Natural killer cell (primary cell): ENCODE results near the gene CEP135. TPM values are rescaled to one million over a fixed set of nuclear protein-coding genes. Genes with fewer than 3 reads are reported as not detected.

Experiments
- ATAC-seq, 3 donors: fragments of 150-1000 bp in 2 of 3; fragments of 200-7000 bp in 1 of 3; cut with Tn5 transposase; 1 replicate in 1 of 3; 2 replicates in 2 of 3; pipeline ENCODE4 v1.10.0; 2021; ENCODE audit warnings: mild to moderate bottlenecking in 2 of 3, moderate library complexity in 2 of 3
- DNase-seq, 2 donors: peaks; one replicate each; pipeline versions ENCODE4 v3.0.0 to v3.0.0-alpha.2; 2013 to 2021; ENCODE audit warnings: mixed read lengths in 1 of 2
- H3K27ac ChIP-seq: one replicate; pipeline ENCODE4 v1.5.1; 2013; ENCODE audit warnings: mild to moderate bottlenecking, low read length
- H3K27me3 ChIP-seq: one replicate; pipeline ENCODE4 v1.6.1; 2013; ENCODE audit warnings: low read length; ENCODE audit not compliant: control insufficient read depth, insufficient read depth
- H3K36me3 ChIP-seq: one replicate; pipeline ENCODE4 v1.6.1; 2013; ENCODE audit warnings: low read length; ENCODE audit not compliant: control insufficient read depth, insufficient read depth
- H3K4me1 ChIP-seq: one replicate; pipeline ENCODE4 v1.6.1; 2013; ENCODE audit warnings: low read length; ENCODE audit not compliant: control insufficient read depth, insufficient read depth
- H3K4me3 ChIP-seq: one replicate; pipeline ENCODE4 v1.5.1; 2013; ENCODE audit warnings: low read length
- H3K9me3 ChIP-seq: one replicate; pipeline ENCODE4 v1.6.1; 2013; ENCODE audit warnings: low read length; ENCODE audit not compliant: control insufficient read depth, insufficient read depth
- H3K27ac Mint-ChIP-seq, 2 donors: one replicate each; pipeline ENCODE4 v1.8.0; 2022; ENCODE audit warnings: mild to moderate bottlenecking in 2 of 2, mixed read lengths in 2 of 2, moderate library complexity in 1 of 2
- H3K27me3 Mint-ChIP-seq, 2 donors: one replicate each; pipeline ENCODE4 v1.8.0; 2022; ENCODE audit warnings: low read depth in 2 of 2, mixed read lengths in 2 of 2
- H3K36me3 Mint-ChIP-seq: one replicate; pipeline ENCODE4 v1.8.0; 2022; ENCODE audit warnings: mixed read lengths
- H3K4me1 Mint-ChIP-seq, 2 donors: one replicate each; pipeline ENCODE4 v1.8.0; 2022; ENCODE audit warnings: mixed read lengths in 2 of 2
- H3K4me3 Mint-ChIP-seq: one replicate; pipeline ENCODE4 v1.8.0; 2022; ENCODE audit warnings: mild to moderate bottlenecking, moderate library complexity, mixed read lengths
- H3K9me3 Mint-ChIP-seq, 2 donors: one replicate each; pipeline ENCODE4 v1.8.0; 2022; ENCODE audit warnings: mixed read lengths in 2 of 2
- WGBS: methylation state at CpG from one replicate; pipeline ENCODE4 v1.1.7; 2013; ENCODE audit warnings: missing lambda C conversion rate; ENCODE audit not compliant: insufficient coverage; 5-methylcytosine and 5-hydroxymethylcytosine counted together
- intact Hi-C: fragments of 100-400 bp; cut with micrococcal nuclease; formaldehyde crosslinking; loops from one replicate; pipeline ENCODE4 v1.14.2; 2022
- total RNA-seq, 4 donors: library from RNA; stranded (reverse); fragments of 120-200 nt in 1 of 4; gene quantifications; one replicate each; pipeline versions ENCODE4 v1.2.3 to v1.2.4, GENCODE V29; 2013 to 2022
- TF ChIP-seq, protein P1 (sequence below): fragments of 200-600 bp; IDR thresholded peaks from one replicate; pipeline ENCODE4 v1.8.0; 2022; ENCODE audit warnings: antibody characterized with exemption

Gene CEP135
- total RNA-seq, 3 donors from 2014 or later (not counting 1 experiment from before 2014, with no cell fraction given), result 18.7 to 24.4 (median 19.9) TPM

DNA sequence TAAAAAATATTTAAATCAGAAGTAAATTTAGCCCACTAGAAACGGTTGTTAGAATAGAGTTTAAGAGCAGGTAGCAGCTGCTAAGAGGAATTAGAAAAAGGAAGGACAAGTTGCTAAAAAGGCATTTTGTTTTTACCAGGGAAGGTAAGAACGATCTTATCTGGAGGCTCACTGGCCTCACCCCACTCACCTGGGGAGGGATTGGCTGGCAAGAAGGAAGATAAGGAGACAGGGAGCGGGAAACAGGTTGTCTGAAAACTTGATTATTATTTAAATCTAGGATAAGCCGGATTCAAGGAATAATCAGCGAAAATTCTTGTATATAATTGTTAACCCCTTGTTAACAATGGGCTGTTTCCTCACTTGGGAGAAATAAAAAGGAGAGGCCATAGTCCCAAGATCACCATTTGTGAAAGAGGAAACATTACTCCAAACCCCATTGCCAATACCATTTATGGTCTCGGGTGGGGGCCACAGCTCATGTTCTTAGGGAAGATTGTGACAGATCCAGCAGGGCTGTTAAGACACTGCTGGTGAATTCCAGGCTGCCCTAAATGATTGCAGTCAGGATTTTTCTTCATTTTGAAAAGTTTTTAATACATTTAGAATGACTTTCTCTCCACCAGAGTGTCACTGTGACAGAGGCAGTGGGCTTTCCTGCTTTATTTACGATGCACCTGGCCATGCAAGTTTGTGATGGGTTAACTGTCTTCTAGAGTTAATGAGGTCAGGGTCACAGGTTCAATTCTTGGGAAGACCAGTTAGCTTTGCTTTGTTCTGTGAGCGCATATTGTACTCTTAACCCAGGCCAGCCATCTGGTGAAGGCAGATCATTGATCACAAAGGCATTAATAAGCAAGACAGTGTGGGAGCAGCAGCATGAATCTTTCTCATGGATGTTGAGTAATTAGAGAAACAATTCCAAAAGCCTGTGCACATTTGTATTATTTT, 106.6 kb downstream of the CEP135 start:
- Histone ChIP-seq H3K4me1 (no peaks in the 10 kb centered on the region), H3K27me3 (peaks cover 22% of the 10 kb centered on the region), H3K4me3 (no peak overlapping the region), H3K27ac (no peak overlapping the region), H3K36me3 (no peaks in the 10 kb centered on the region), H3K9me3 (no peaks in the 10 kb centered on the region)
- Mint-ChIP-seq H3K27me3 (peaks cover 11 to 28% of the 10 kb centered on the region in 2 donors), H3K36me3 (no peaks in the 10 kb centered on the region), H3K9me3 (no peaks in the 10 kb centered on the region), H3K27ac (no peak overlapping the region), H3K4me3 (no peak overlapping the region), H3K4me1 (peaks cover 0 to 2% of the 10 kb centered on the region in 2 donors)
- intact Hi-C loops, result no loop called here
- DNase-seq, result no peak
- 83% methylated on average over 7 of the region's 8 CpGs for WGBS
- no peak for ATAC-seq
- TF ChIP-seq, protein P1, sequence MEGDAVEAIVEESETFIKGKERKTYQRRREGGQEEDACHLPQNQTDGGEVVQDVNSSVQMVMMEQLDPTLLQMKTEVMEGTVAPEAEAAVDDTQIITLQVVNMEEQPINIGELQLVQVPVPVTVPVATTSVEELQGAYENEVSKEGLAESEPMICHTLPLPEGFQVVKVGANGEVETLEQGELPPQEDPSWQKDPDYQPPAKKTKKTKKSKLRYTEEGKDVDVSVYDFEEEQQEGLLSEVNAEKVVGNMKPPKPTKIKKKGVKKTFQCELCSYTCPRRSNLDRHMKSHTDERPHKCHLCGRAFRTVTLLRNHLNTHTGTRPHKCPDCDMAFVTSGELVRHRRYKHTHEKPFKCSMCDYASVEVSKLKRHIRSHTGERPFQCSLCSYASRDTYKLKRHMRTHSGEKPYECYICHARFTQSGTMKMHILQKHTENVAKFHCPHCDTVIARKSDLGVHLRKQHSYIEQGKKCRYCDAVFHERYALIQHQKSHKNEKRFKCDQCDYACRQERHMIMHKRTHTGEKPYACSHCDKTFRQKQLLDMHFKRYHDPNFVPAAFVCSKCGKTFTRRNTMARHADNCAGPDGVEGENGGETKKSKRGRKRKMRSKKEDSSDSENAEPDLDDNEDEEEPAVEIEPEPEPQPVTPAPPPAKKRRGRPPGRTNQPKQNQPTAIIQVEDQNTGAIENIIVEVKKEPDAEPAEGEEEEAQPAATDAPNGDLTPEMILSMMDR, result no peak

DNA sequence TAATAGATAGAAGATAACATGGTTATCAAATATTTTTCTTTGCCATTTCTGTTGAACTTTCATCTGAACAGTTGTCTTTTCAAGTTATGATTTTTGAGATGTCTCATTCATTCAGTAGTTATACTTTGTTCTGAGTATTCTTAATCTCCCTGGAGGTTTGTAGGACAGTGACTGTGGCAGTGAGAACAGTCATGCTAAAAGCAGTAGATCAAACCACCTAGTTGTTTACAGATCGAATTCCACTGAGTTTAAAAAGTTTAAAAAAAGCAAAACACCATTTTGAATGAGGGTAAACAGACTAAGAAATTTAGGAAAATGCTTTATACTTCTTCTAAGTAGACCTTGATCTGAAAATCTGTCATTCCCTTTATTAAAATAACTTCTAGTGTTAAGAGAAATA, 107.2 kb downstream of the CEP135 start:
- Histone ChIP-seq H3K36me3 (no peaks in the 10 kb centered on the region), H3K9me3 (no peaks in the 10 kb centered on the region), H3K27ac (no peak overlapping the region), H3K4me1 (no peaks in the 10 kb centered on the region), H3K27me3 (peaks cover 17% of the 10 kb centered on the region), H3K4me3 (no peak overlapping the region)
- ATAC-seq (no peak), DNase-seq (no peak)
- Mint-ChIP-seq H3K27me3 (peaks cover 11 to 21% of the 10 kb centered on the region in 2 donors), H3K27ac (no peak overlapping the region), H3K4me3 (no peak overlapping the region), H3K36me3 (no peaks in the 10 kb centered on the region), H3K4me1 (no peaks in the 10 kb centered on the region), H3K9me3 (no peaks in the 10 kb centered on the region)
- TF ChIP-seq, protein P1, result no peak
- intact Hi-C loops, result no loop called here
- WGBS, result 80% methylated on average over 1 of the region's 1 CpG

- no peaks in the 10 kb centered on the region for H3K4me1 Mint-ChIP-seq
- no peaks in the 10 kb centered on the region for H3K27me3 ChIP-seq
- no peaks in the 10 kb centered on the region for H3K9me3 Mint-ChIP-seq
- DNase-seq, result no peak
- H3K9me3 ChIP-seq, result no peaks in the 10 kb centered on the region
- no peaks in the 10 kb centered on the region for H3K4me1 ChIP-seq
- 93% methylated on average over 1 of the region's 2 CpGs for WGBS
- H3K4me3 Mint-ChIP-seq, result no peak overlapping the region
- ATAC-seq, result no peak
- no peak overlapping the region for H3K27ac Mint-ChIP-seq
- H3K27ac ChIP-seq, result no peak overlapping the region
- H3K36me3 Mint-ChIP-seq, result no peaks in the 10 kb centered on the region
- H3K4me3 ChIP-seq, result no peak overlapping the region
- no peaks in the 10 kb centered on the region for H3K36me3 ChIP-seq
- TF ChIP-seq, protein P1, result no peak
- H3K27me3 Mint-ChIP-seq, result peaks cover 6 to 10% of the 10 kb centered on the region in 2 donors
- intact Hi-C loops, result no loop called here
Observed at GRCh38 chr4:56058555-56058954, 109.8 kb downstream of the CEP135 start.
